Measurements from ENCODE around the gene AJM1. TPM values are rescaled to one million over a fixed set of nuclear protein-coding genes. Genes with fewer than 3 reads are reported as not detected.
A peak's percentile ranks its signal among the peaks of the same experiment; 100 is the strongest.

Gene AJM1
- total and polyA plus RNA-seq, 2 donors (not counting 1 experiment from before 2014, with no cell fraction given): 1.7 to 2.9 TPM

GRCh38 chr9:136815422-136815782, 26.9 kb upstream of the AJM1 start:
- Mint-ChIP-seq H3K27ac (no peak overlapping the region), H3K9me3 (ENCODE audit: insufficient read depth) (no peaks in the 10 kb centered on the region), H3K27me3 (no peaks in the 10 kb centered on the region), H3K4me1 (peaks cover 20% of the 10 kb centered on the region), H3K4me3 (no peak overlapping the region)
- CTCF ChIA-PET: interaction anchor here (0.9 to 1.5 kb wide), 5 partner anchors 17 to 253 kb away, joined by 3 to 4 read pairs (median 3); partner anchors contain the start of gene AJM1
- Histone ChIP-seq H3K4me3 (ENCODE audit: control extremely low read depth in 1 of 5, extremely low read depth in 1 of 5, insufficient read depth in 1 of 5, low read depth in 2 of 5, low read length in 4 of 5) (no peak overlapping the region), H3K36me3 (replicated peaks in 1 of 2; ENCODE audit: control extremely low read depth in 1 of 2, control insufficient read depth in 1 of 2, extremely low read depth in 1 of 2, insufficient read depth in 2 of 2, low read length in 1 of 2) (peaks cover 0 to 18% of the 10 kb centered on the region in 2 experiments), H3K27me3 (replicated peaks in 1 of 4; ENCODE audit: control extremely low read depth in 1 of 4, control insufficient read depth in 3 of 4, insufficient read depth in 4 of 4, low read length in 3 of 4) (no peaks in the 10 kb centered on the region), H2AFZ (ENCODE audit: insufficient read depth, low read depth, low read length, poor library complexity, severe bottlenecking) (no peak overlapping the region), H4K20me1 (ENCODE audit: control insufficient read depth, insufficient read depth, low read length, poor library complexity, severe bottlenecking) (peaks cover 43% of the 10 kb centered on the region), H3K9me3 (ENCODE audit: control extremely low read depth in 1 of 3, control insufficient read depth in 2 of 3, insufficient read depth in 1 of 3, low read length in 2 of 3) (no peaks in the 10 kb centered on the region), H3K9ac (ENCODE audit: low read length) (no peak overlapping the region), H3K4me2 (replicated peaks; ENCODE audit: low read depth, low read length, poor library complexity, severe bottlenecking) (no peak overlapping the region), H3K4me1 (ENCODE audit: control insufficient read depth in 2 of 2, insufficient read depth in 2 of 2, low read length in 2 of 2) (peaks cover 9% of the 10 kb centered on the region in 2 donors), H3K27ac (ENCODE audit: low read length in 2 of 2) (no peak overlapping the region), H3K79me2 (ENCODE audit: control insufficient read depth, insufficient read depth, low read length) (peaks cover 67% of the 10 kb centered on the region)
- WGBS (ENCODE audit: insufficient coverage): 50% methylated on average over 1 of the region's 1 CpG
- POLR2A ChIA-PET: no interaction called here
- ATAC-seq (ENCODE audit: low read depth) (no peak), DNase-seq (no peak)
- intact Hi-C loops (cut with micrococcal nuclease): no loop called here
- TF ChIP-seq CTCF (IDR thresholded peaks at IDR 0.05) (no peak), EZH2 (IDR thresholded peaks at IDR 0.05; ENCODE audit: borderline replicate concordance, insufficient read depth, low read depth, low read length, poor library complexity, severe bottlenecking) (no peak)

- POLR2A ChIA-PET: no interaction called here
- H3K36me3 ChIP-seq (replicated peaks in 1 of 2; ENCODE audit: control extremely low read depth in 1 of 2, control insufficient read depth in 1 of 2, extremely low read depth in 1 of 2, insufficient read depth in 2 of 2, low read length in 1 of 2): peaks cover 2 to 16% of the 10 kb centered on the region in 2 experiments
- no peak overlapping the region for H3K4me3 Mint-ChIP-seq
Observed at GRCh38 chr9:136820971-136821825, 21.1 kb upstream of the AJM1 start.

More at GRCh38 chr9:136820971-136821825, 21.1 kb upstream of the AJM1 start:
- no peak for DNase-seq
- Histone ChIP-seq H3K27me3 (replicated peaks in 1 of 4; ENCODE audit: control extremely low read depth in 1 of 4, control insufficient read depth in 3 of 4, insufficient read depth in 4 of 4, low read length in 3 of 4) (no peaks in the 10 kb centered on the region), H3K27ac (ENCODE audit: low read length in 2 of 2) (no peak overlapping the region), H3K4me2 (replicated peaks; ENCODE audit: low read depth, low read length, poor library complexity, severe bottlenecking) (peak overlapping the region; percentile 3), H3K9me3 (ENCODE audit: control extremely low read depth in 1 of 3, control insufficient read depth in 2 of 3, insufficient read depth in 1 of 3, low read length in 2 of 3) (no peaks in the 10 kb centered on the region), H3K79me2 (ENCODE audit: control insufficient read depth, insufficient read depth, low read length) (peaks cover 18% of the 10 kb centered on the region), H2AFZ (ENCODE audit: insufficient read depth, low read depth, low read length, poor library complexity, severe bottlenecking) (no peak overlapping the region), H3K4me3 (ENCODE audit: control extremely low read depth in 1 of 5, extremely low read depth in 1 of 5, insufficient read depth in 1 of 5, low read depth in 2 of 5, low read length in 4 of 5) (no peak overlapping the region), H3K9ac (ENCODE audit: low read length) (no peak overlapping the region), H4K20me1 (ENCODE audit: control insufficient read depth, insufficient read depth, low read length, poor library complexity, severe bottlenecking) (peaks cover 48% of the 10 kb centered on the region), H3K4me1 (ENCODE audit: control insufficient read depth in 2 of 2, insufficient read depth in 2 of 2, low read length in 2 of 2) (peaks cover 0 to 4% of the 10 kb centered on the region in 2 donors)
- H3K9me3 Mint-ChIP-seq (ENCODE audit: insufficient read depth): no peaks in the 10 kb centered on the region
- H3K27me3 Mint-ChIP-seq: no peaks in the 10 kb centered on the region
- peaks cover 5% of the 10 kb centered on the region for H3K4me1 Mint-ChIP-seq
- WGBS (ENCODE audit: insufficient coverage): 43% methylated on average over 83 of the region's 83 CpGs
- CTCF ChIA-PET: no interaction called here
- H3K27ac Mint-ChIP-seq: no peak overlapping the region
- ATAC-seq (ENCODE audit: low read depth): no peak
- intact Hi-C loops (cut with micrococcal nuclease): no loop called here
- TF ChIP-seq EZH2 (IDR thresholded peaks at IDR 0.05; ENCODE audit: borderline replicate concordance, insufficient read depth, low read depth, low read length, poor library complexity, severe bottlenecking) (no peak), CTCF (IDR thresholded peaks at IDR 0.05) (no peak)
